H1 (cell line): ENCODE results near the gene ABHD2. TPM values are rescaled to one million over a fixed set of nuclear protein-coding genes. Genes with fewer than 3 reads are reported as not detected.

Experiments
- CTCF ChIA-PET: fragments of 300-600 bp; sonication (Branson Sonifier 250); formaldehyde crosslinking; loops from one replicate; lab custom pipeline; 2021; ENCODE audit not compliant: partially characterized antibody; lab: Charles Lee
- POLR2A ChIA-PET: fragments of 300-600 bp; sonication (Branson Sonifier 250); formaldehyde crosslinking; loops from one replicate; lab custom pipeline; 2021; ENCODE audit warnings: inconsistent platforms; ENCODE audit not compliant: partially characterized antibody; lab: Charles Lee
- DNase-seq, 2 experiments: peaks; one replicate each; pipeline versions ENCODE4 v3.0.0 to v3.0.0-alpha.2; 2010 to 2022; ENCODE audit warnings: low spot score in 2 of 2, low read depth in 1 of 2, mixed read lengths in 1 of 2
- FAIRE-seq: peaks from 2 replicates; lab custom pipeline; 2011; peaks lifted over from hg19 to GRCh38; lab: Jason Lieb, UNC
- H2AFZ ChIP-seq: 2 replicates; pipeline ENCODE4 v1.8.1; 2012; ENCODE audit warnings: low read length, inconsistent platforms
- H2AK5ac ChIP-seq: 2 replicates; pipeline ENCODE4 v1.6.1; 2013; ENCODE audit warnings: low read depth, low read length
- H2BK120ac ChIP-seq: replicated peaks from 2 replicates; pipeline ENCODE3; 2013; ENCODE audit warnings: low read depth, low read length, inconsistent platforms
- H2BK12ac ChIP-seq: 2 replicates; pipeline ENCODE4 v1.6.1; 2013; ENCODE audit warnings: low read depth, low read length
- H2BK15ac ChIP-seq: 2 replicates; pipeline ENCODE4 v1.6.1; 2013; ENCODE audit warnings: low read length
- H2BK20ac ChIP-seq: 2 replicates; pipeline ENCODE4 v1.6.1; 2013; ENCODE audit warnings: low read length
- H2BK5ac ChIP-seq: 2 replicates; pipeline ENCODE4 v1.6.1; 2013; ENCODE audit warnings: low read depth, low read length
- H3K14ac ChIP-seq: 2 replicates; pipeline ENCODE4 v1.6.1; 2013; ENCODE audit warnings: inconsistent platforms; ENCODE audit not compliant: insufficient read length
- H3K18ac ChIP-seq: 2 replicates; pipeline ENCODE4 v1.6.1; 2013; ENCODE audit warnings: low read length; ENCODE audit errors: extremely low read depth
- H3K23ac ChIP-seq: 2 replicates; pipeline ENCODE4 v1.6.1; 2013; ENCODE audit warnings: inconsistent platforms; ENCODE audit not compliant: insufficient read length
- H3K23me2 ChIP-seq: 2 replicates; pipeline ENCODE4 v1.6.1; 2013; ENCODE audit warnings: low read depth, low read length
- H3K27ac ChIP-seq: 2 replicates; pipeline ENCODE4 v1.6.1; 2011; ENCODE audit warnings: low read depth, low read length, inconsistent platforms
- H3K27me3 ChIP-seq, 4 experiments: replicated peaks in 1 of 4; 1 replicate in 1 of 4; 2 replicates in 3 of 4; pipeline versions ENCODE4 v1.6.1 to v1.8.1; 2011 to 2013; ENCODE audit warnings: low read length in 3 of 4, mild to moderate bottlenecking in 3 of 4, inconsistent platforms in 2 of 4, mixed read lengths in 2 of 4, moderate library complexity in 1 of 4; ENCODE audit not compliant: control insufficient read depth in 3 of 4, insufficient read depth in 3 of 4; ENCODE audit errors: extremely low read depth in 1 of 4
- H3K36me3 ChIP-seq, 4 experiments: 2 replicates each; pipeline versions ENCODE4 v1.6.1 to v1.8.1; 2011 to 2013; ENCODE audit warnings: mild to moderate bottlenecking in 4 of 4, low read length in 3 of 4, moderate library complexity in 2 of 4, control low read depth in 1 of 4, inconsistent platforms in 1 of 4; ENCODE audit not compliant: insufficient read depth in 4 of 4, control insufficient read depth in 2 of 4
- H3K4ac ChIP-seq: replicated peaks from 2 replicates; pipeline ENCODE3; 2013; ENCODE audit warnings: low read length, low read depth, mixed read lengths, inconsistent platforms; ENCODE audit not compliant: insufficient read length
- H3K4me1 ChIP-seq, 4 experiments: replicated peaks in 1 of 4; 1 replicate in 1 of 4; 2 replicates in 3 of 4; pipeline versions ENCODE4 v1.6.1 to v1.8.1; 2011 to 2013; ENCODE audit warnings: low read length in 3 of 4, inconsistent platforms in 2 of 4, mixed read lengths in 1 of 4; ENCODE audit not compliant: insufficient read depth in 4 of 4, control insufficient read depth in 3 of 4
- H3K4me2 ChIP-seq, 2 experiments: 2 replicates each; pipeline versions ENCODE4 v1.6.1 to v1.8.1; 2011 to 2013; ENCODE audit warnings: low read depth in 2 of 2, low read length in 2 of 2, control low read depth in 1 of 2, inconsistent platforms in 1 of 2, mild to moderate bottlenecking in 1 of 2; ENCODE audit not compliant: insufficient read depth in 1 of 2
- H3K4me3 ChIP-seq, 4 experiments: fragments of 200-600, 300-600 bp in 1 of 4; sonication (generic), shearing (Covaris generic), sonication (Bioruptor Twin) in 1 of 4; 2 replicates each; pipeline versions ENCODE4 v1.5.1 to v1.8.1; 2011 to 2016; ENCODE audit warnings: low read length in 4 of 4, low read depth in 3 of 4, control low read depth in 2 of 4, inconsistent platforms in 2 of 4, mild to moderate bottlenecking in 2 of 4, mixed read lengths in 1 of 4, moderate library complexity in 1 of 4; ENCODE audit not compliant: insufficient read depth in 2 of 4; ENCODE audit errors: extremely low read depth in 1 of 4
- H3K56ac ChIP-seq: replicated peaks from 2 replicates; pipeline ENCODE3; 2013; ENCODE audit warnings: low read depth, mild to moderate bottlenecking, mixed read lengths, low read length, inconsistent platforms; ENCODE audit not compliant: insufficient read length
- H3K79me1 ChIP-seq: 2 replicates; pipeline ENCODE4 v1.6.1; 2013; ENCODE audit warnings: low read depth, low read length, control low read depth
- H3K79me2 ChIP-seq, 2 experiments: 2 replicates each; pipeline versions ENCODE4 v1.6.1 to v1.8.1; 2012 to 2013; ENCODE audit warnings: low read length in 2 of 2, mild to moderate bottlenecking in 2 of 2, inconsistent platforms in 1 of 2; ENCODE audit not compliant: insufficient read depth in 2 of 2, control insufficient read depth in 1 of 2
- H3K9ac ChIP-seq, 4 experiments: replicated peaks in 1 of 4; 1 replicate in 1 of 4; 2 replicates in 3 of 4; pipeline versions ENCODE4 v1.6.1 to v1.8.1; 2011 to 2013; ENCODE audit warnings: low read depth in 3 of 4, low read length in 3 of 4, control low read depth in 2 of 4, mild to moderate bottlenecking in 2 of 4, moderate library complexity in 2 of 4, inconsistent platforms in 1 of 4; ENCODE audit errors: extremely low read depth in 1 of 4
- H3K9me3 ChIP-seq, 2 experiments: 2 replicates each; pipeline versions ENCODE4 v1.6.1 to v1.8.1; 2012 to 2013; ENCODE audit warnings: mild to moderate bottlenecking in 2 of 2, moderate library complexity in 2 of 2, control low read depth in 1 of 2, inconsistent platforms in 1 of 2, low read depth in 1 of 2, low read length in 1 of 2, mixed read lengths in 1 of 2; ENCODE audit not compliant: insufficient read depth in 2 of 2
- H4K20me1 ChIP-seq, 2 experiments: replicated peaks in 1 of 2; 2 replicates each; pipeline versions ENCODE3 to v1.8.1; 2011 to 2013; ENCODE audit warnings: inconsistent platforms in 2 of 2, low read length in 2 of 2, mild to moderate bottlenecking in 1 of 2; ENCODE audit not compliant: insufficient read depth in 2 of 2, control insufficient read depth in 1 of 2
- H4K5ac ChIP-seq: 2 replicates; pipeline ENCODE4 v1.6.1; 2013; ENCODE audit warnings: low read length, low read depth, mixed read lengths, inconsistent platforms; ENCODE audit not compliant: insufficient read length
- H4K8ac ChIP-seq: 2 replicates; pipeline ENCODE4 v1.8.0; 2013; ENCODE audit warnings: mild to moderate bottlenecking, moderate library complexity, low read length, inconsistent platforms; ENCODE audit not compliant: insufficient read depth; ENCODE audit errors: extremely low read depth
- H4K91ac ChIP-seq: replicated peaks from 2 replicates; pipeline ENCODE3; 2013; ENCODE audit warnings: low read length, mixed read lengths, inconsistent platforms; ENCODE audit not compliant: insufficient read length
- EGR1 ChIP-seq: IDR thresholded peaks from 2 replicates; pipeline ENCODE4 v1.6.1; 2011; ENCODE audit warnings: low read depth, low read length, borderline replicate concordance
- RNF2 ChIP-seq: fragments of 200-900, 300-1000 bp; sonication (generic); IDR thresholded peaks from 2 replicates; pipeline ENCODE4 v1.7.1; 2016; ENCODE audit warnings: borderline replicate concordance, low read depth, mild to moderate bottlenecking, antibody characterized with exemption, low read length; ENCODE audit not compliant: poor library complexity, severe bottlenecking; ENCODE audit errors: missing control alignments
- SRF ChIP-seq: IDR thresholded peaks from 2 replicates; pipeline ENCODE4 v1.6.1; 2011; ENCODE audit warnings: mild to moderate bottlenecking, low read depth, low read length, moderate library complexity
- WGBS, 2 experiments: shearing (Covaris generic) in 1 of 2; methylation state at CpG; one replicate each; pipeline versions ENCODE4 v1.1.6 to v1.1.7; 2013 to 2015; ENCODE audit warnings: low lambda C conversion rate in 2 of 2, mixed read lengths in 2 of 2, inconsistent platforms in 1 of 2, low coverage in 1 of 2, missing lambda C conversion rate in 1 of 2; ENCODE audit not compliant: insufficient replicate concordance in 2 of 2, insufficient coverage in 1 of 2, insufficient read length in 1 of 2; ENCODE audit errors: extremely low coverage in 1 of 2, missing lambda C conversion rate in 1 of 2; 5-methylcytosine and 5-hydroxymethylcytosine counted together
- polyA plus RNA-seq, 7 experiments: library from polyadenylated mRNA; depleted of rRNA in 3 of 7; stranded (reverse) in 5 of 7; unstranded in 2 of 7; fragments of >200 nt in 5 of 7; fragments of 200-250 nt in 2 of 7; gene quantifications; 1 replicate in 5 of 7; 2 replicates in 1 of 7; 4 replicates in 1 of 7; pipeline versions ENCODE4 v1.2.1 to v1.2.3, GENCODE V29; 2011 to 2013; ENCODE audit warnings: missing spikeins in 2 of 7, mixed read lengths in 2 of 7
- total RNA-seq: library from RNA; stranded (reverse); fragmentation: NEBNext Ultra II Directional; extraction: Animal tissue kit (Norgen Biotek cat#: 25700); gene quantifications from 2 replicates; pipeline ENCODE4 v1.2.1, GENCODE V29; 2021

The ABHD2 gene
- total and polyA plus RNA-seq, 2 of the 8 experiments (the other 6 are each of a cell fraction or from before 2014, with no cell fraction given) = 9.1 to 23.7 TPM

GRCh38 chr15:89072277-89072869, 15.9 kb upstream of the ABHD2 start:
- H3K79me1 ChIP-seq = no peaks in the 10 kb centered on the region
- H3K23me2 ChIP-seq = no peaks in the 10 kb centered on the region
- no peaks in the 10 kb centered on the region for H3K79me2 ChIP-seq
- 77% methylated on average over 3 of the region's 3 CpGs; no CpG with 5 or more reads in 1 of the 2 experiments for WGBS, 2 experiments
- H4K8ac ChIP-seq = no peak overlapping the region
- ChIA-PET POLR2A (interaction anchor here (0.8 to 1.7 kb wide), 3 partner anchors 14 to 184 kb away, joined by 3 to 4 read pairs (median 4); no protein-coding TSS in a partner anchor), CTCF (interaction anchor here (0.9 to 3.7 kb wide), 10 partner anchors 11 to 100 kb away, joined by 3 to 33 read pairs (median 5); no protein-coding TSS in a partner anchor)
- H3K14ac ChIP-seq = no peak overlapping the region
- no peak overlapping the region for H3K23ac ChIP-seq
- H2BK12ac ChIP-seq = no peak overlapping the region
- no peaks in the 10 kb centered on the region for H3K4me1 ChIP-seq
- H3K9ac ChIP-seq = no peak overlapping the region
- H2BK15ac ChIP-seq = no peak overlapping the region
- no peak overlapping the region for H3K4me2 ChIP-seq
- H3K27me3 ChIP-seq = no peaks in the 10 kb centered on the region
- no peak overlapping the region for H3K4ac ChIP-seq
- DNase-seq (no peak), FAIRE-seq (no peak)
- no peak overlapping the region for H2AFZ ChIP-seq
- peaks cover 5 to 6% of the 10 kb centered on the region in 2 experiments; a peak in 3 of 4 replicates for H3K9me3 ChIP-seq
- no peak overlapping the region for H3K56ac ChIP-seq
- H3K18ac ChIP-seq = no peak overlapping the region
- H2BK5ac ChIP-seq = no peak overlapping the region
- no peak overlapping the region for H3K27ac ChIP-seq
- no peaks in the 10 kb centered on the region for H4K20me1 ChIP-seq
- H2AK5ac ChIP-seq = no peak overlapping the region
- no peak overlapping the region for H4K5ac ChIP-seq
- H2BK20ac ChIP-seq = no peak overlapping the region
- no peak overlapping the region for H2BK120ac ChIP-seq
- no peak overlapping the region for H4K91ac ChIP-seq
- H3K36me3 ChIP-seq = no peaks in the 10 kb centered on the region; a peak in 1 of 8 replicates
- no peak overlapping the region for H3K4me3 ChIP-seq
- no peak for TF ChIP-seq SRF
- TF ChIP-seq RNF2 = no peak
- no peak for TF ChIP-seq EGR1
